ENCODE measurements around the gene C16orf92. TPM values are rescaled to one million over a fixed set of nuclear protein-coding genes. Genes with fewer than 3 reads are reported as not detected.
A peak's percentile ranks its signal among the peaks of the same experiment; 100 is the strongest.

Gene C16orf92
- total RNA-seq, 1 experiment from 2014 or later: not detected

DNA sequence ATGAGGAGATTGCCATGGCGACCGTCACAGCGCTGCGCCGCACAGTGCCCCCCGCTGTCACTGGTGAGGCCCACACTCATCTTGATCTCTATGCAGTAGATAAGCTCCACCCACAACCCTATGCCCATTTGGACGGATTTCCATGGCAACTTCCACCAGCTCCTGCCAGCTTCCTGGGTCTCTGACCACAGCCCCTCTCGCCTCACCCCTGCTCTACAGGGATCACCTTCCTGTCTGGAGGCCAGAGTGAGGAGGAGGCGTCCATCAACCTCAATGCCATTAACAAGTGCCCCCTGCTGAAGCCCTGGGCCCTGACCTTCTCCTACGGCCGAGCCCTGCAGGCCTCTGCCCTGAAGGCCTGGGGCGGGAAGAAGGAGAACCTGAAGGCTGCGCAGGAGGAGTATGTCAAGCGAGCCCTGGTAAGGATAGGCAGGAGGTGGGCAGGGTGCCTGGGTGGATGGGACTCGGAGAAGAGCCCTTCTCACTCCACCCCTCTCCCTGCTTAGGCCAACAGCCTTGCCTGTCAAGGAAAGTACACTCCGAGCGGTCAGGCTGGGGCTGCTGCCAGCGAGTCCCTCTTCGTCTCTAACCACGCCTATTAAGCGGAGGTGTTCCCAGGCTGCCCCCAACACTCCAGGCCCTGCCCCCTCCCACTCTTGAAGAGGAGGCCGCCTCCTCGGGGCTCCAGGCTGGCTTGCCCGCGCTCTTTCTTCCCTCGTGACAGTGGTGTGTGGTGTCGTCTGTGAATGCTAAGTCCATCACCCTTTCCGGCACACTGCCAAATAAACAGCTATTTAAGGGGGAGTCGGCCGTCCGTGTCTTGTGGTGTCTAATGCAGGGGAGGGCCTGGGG is 46.8 kb downstream of the C16orf92 start:
- BruUV-seq (replicated peaks): TSS peak; percentile 71
- DNase-seq (ENCODE audit: low read depth, low spot score): no peak
- no peak for ATAC-seq
- Histone ChIP-seq H3K4me1 (ENCODE audit: control insufficient read depth, insufficient read depth, low read length) (peaks cover 30% of the 10 kb centered on the region), H3K9me3 (ENCODE audit: control insufficient read depth, insufficient read depth, low read depth, low read length) (no peaks in the 10 kb centered on the region), H3K27me3 (ENCODE audit: control insufficient read depth, insufficient read depth, low read length) (no peaks in the 10 kb centered on the region), H3K4me3 (ENCODE audit: low read depth in 2 of 2, low read length in 2 of 2) (peak overlapping the region; percentile 4 to 31), H3K27ac (ENCODE audit: low read length) (peak overlapping the region; percentile 68; the same call in 1 of the 2 replicates), H3K36me3 (ENCODE audit: control insufficient read depth, insufficient read depth, low read length) (peaks cover 35% of the 10 kb centered on the region)
- intact Hi-C loops (cut with micrococcal nuclease; ENCODE audit: unreplicated experiment) (no loop called here), in situ Hi-C loops (cut with HindIII; ENCODE audit: low pct_unique_long_range_greater_than_20kb, low sequenced_read_pairs) (no loop called here)
- no peak for TF ChIP-seq TCF7L2 (IDR thresholded peaks at IDR 0.05; ENCODE audit: low read depth, low read length)
- TF ChIP-seq, protein P1, sequence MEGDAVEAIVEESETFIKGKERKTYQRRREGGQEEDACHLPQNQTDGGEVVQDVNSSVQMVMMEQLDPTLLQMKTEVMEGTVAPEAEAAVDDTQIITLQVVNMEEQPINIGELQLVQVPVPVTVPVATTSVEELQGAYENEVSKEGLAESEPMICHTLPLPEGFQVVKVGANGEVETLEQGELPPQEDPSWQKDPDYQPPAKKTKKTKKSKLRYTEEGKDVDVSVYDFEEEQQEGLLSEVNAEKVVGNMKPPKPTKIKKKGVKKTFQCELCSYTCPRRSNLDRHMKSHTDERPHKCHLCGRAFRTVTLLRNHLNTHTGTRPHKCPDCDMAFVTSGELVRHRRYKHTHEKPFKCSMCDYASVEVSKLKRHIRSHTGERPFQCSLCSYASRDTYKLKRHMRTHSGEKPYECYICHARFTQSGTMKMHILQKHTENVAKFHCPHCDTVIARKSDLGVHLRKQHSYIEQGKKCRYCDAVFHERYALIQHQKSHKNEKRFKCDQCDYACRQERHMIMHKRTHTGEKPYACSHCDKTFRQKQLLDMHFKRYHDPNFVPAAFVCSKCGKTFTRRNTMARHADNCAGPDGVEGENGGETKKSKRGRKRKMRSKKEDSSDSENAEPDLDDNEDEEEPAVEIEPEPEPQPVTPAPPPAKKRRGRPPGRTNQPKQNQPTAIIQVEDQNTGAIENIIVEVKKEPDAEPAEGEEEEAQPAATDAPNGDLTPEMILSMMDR (IDR thresholded peaks at IDR 0.05): no peak
- 0 out of 2 replicates have a peak, but pooled peaks have one; percentile 12 for TF ChIP-seq SIN3A (IDR thresholded peaks at IDR 0.05; ENCODE audit: borderline replicate concordance, insufficient read depth, low read depth, low read length)
- TF ChIP-seq POLR2AphosphoS5 (IDR thresholded peaks at IDR 0.05; ENCODE audit: low read depth, low read length): no peak
- ChIA-PET CTCF (no interaction called here), POLR2A (interaction anchor here (0.7 kb wide), 1 partner anchor 87 kb away, joined by 3 read pairs; no protein-coding TSS in a partner anchor)

DNA sequence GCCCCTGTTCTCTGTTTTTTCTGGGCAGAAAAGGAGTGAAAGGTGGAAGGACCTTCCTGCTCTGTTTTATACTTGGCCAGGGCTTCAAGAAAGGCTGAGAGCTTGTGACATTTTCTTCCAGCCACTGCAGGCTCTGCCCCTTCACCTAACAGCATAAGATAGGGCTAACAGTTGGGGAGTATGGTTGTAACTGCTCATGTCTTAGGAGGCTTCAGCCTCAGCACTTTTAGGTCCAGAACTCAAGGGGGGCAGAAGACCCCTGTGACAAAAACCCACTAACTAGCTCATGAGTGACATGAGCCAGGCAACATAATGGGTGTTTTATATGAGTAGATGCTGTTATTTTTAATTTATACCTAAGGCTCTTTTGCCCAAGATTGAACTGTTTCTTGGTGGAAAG is 47.5 kb downstream of the C16orf92 start:
- intact Hi-C loops (cut with micrococcal nuclease; ENCODE audit: unreplicated experiment) (no loop called here), in situ Hi-C loops (cut with HindIII; ENCODE audit: low pct_unique_long_range_greater_than_20kb, low sequenced_read_pairs) (no loop called here)
- H3K27ac ChIP-seq (ENCODE audit: low read length): peak overlapping the region; percentile 68
- peaks cover 35% of the 10 kb centered on the region for H3K36me3 ChIP-seq (ENCODE audit: control insufficient read depth, insufficient read depth, low read length)
- TF ChIP-seq TCF7L2 (IDR thresholded peaks at IDR 0.05; ENCODE audit: low read depth, low read length) (no peak), REST (IDR thresholded peaks at IDR 0.05; ENCODE audit: insufficient read depth in 1 of 2, low read depth in 2 of 2, low read length in 1 of 2) (no peak), SIN3A (IDR thresholded peaks at IDR 0.05; ENCODE audit: borderline replicate concordance, insufficient read depth, low read depth, low read length) (no peak), POLR2AphosphoS5 (IDR thresholded peaks at IDR 0.05; ENCODE audit: low read depth, low read length) (no peak; the same call in 1 of the 2 replicates)
- TF ChIP-seq, protein P1 (IDR thresholded peaks at IDR 0.05): no peak
- no peak for DNase-seq (ENCODE audit: low read depth, low spot score)
- ATAC-seq: no peak
- no peaks in the 10 kb centered on the region for H3K9me3 ChIP-seq (ENCODE audit: control insufficient read depth, insufficient read depth, low read depth, low read length)
- no peaks in the 10 kb centered on the region for H3K27me3 ChIP-seq (ENCODE audit: control insufficient read depth, insufficient read depth, low read length)
- CTCF ChIA-PET: no interaction called here
- POLR2A ChIA-PET: interaction anchor here (0.7 kb wide), 1 partner anchor 87 kb away, joined by 3 read pairs; no protein-coding TSS in a partner anchor
- peak overlapping the region in 1 of 2 experiments; percentile 31; a peak in 1 of 4 replicates for H3K4me3 ChIP-seq (ENCODE audit: low read depth in 2 of 2, low read length in 2 of 2)
- no TSS peak for BruUV-seq (replicated peaks)
- H3K4me1 ChIP-seq (ENCODE audit: control insufficient read depth, insufficient read depth, low read length): peaks cover 30% of the 10 kb centered on the region

Other genes with a start within 250 kb of the C16orf92 start
- not detected for gene ZG16, start 244.9 kb upstream of the C16orf92 start, total RNA-seq (2021; ENCODE audit: unreplicated experiment)
- gene KIF22, start 232.4 kb upstream of the C16orf92 start, total RNA-seq (2021; ENCODE audit: unreplicated experiment): 111 TPM
- 426 TPM for gene MAZ, start 216.7 kb upstream of the C16orf92 start, total RNA-seq (2021; ENCODE audit: unreplicated experiment)
- gene PRRT2, start 211.0 kb upstream of the C16orf92 start, total RNA-seq (2021; ENCODE audit: unreplicated experiment): 9.7 TPM
- gene PAGR1, start 207.0 kb upstream of the C16orf92 start, total RNA-seq (2021; ENCODE audit: unreplicated experiment): 42.5 TPM
- 107 TPM for gene MVP, start 202.7 kb upstream of the C16orf92 start, total RNA-seq (2021; ENCODE audit: unreplicated experiment)
- gene CDIPT, start 160.0 kb upstream of the C16orf92 start, total RNA-seq (2021; ENCODE audit: unreplicated experiment): 71.6 TPM
- gene SEZ6L2, start 123.6 kb upstream of the C16orf92 start, total RNA-seq (2021; ENCODE audit: unreplicated experiment): 70.7 TPM
- 87.0 TPM for gene ASPHD1, start 122.7 kb upstream of the C16orf92 start, total RNA-seq (2021; ENCODE audit: unreplicated experiment)
- 45.7 TPM for gene KCTD13, start 97.0 kb upstream of the C16orf92 start, total RNA-seq (2021; ENCODE audit: unreplicated experiment)
- gene TMEM219, start 61.1 kb upstream of the C16orf92 start, total RNA-seq (2021; ENCODE audit: unreplicated experiment): 161 TPM
- 99.4 TPM for gene TAOK2, start 49.3 kb upstream of the C16orf92 start, total RNA-seq (2021; ENCODE audit: unreplicated experiment)
- gene HIRIP3, start 27.6 kb upstream of the C16orf92 start, total RNA-seq (2021; ENCODE audit: unreplicated experiment): 25.3 TPM
- gene INO80E, start 27.0 kb upstream of the C16orf92 start, total RNA-seq (2021; ENCODE audit: unreplicated experiment): 104 TPM
- 3.2 TPM for gene DOC2A, start 12.2 kb upstream of the C16orf92 start, total RNA-seq (2021; ENCODE audit: unreplicated experiment)
- gene TLCD3B, start 8.1 kb downstream of the C16orf92 start, total RNA-seq (2021; ENCODE audit: unreplicated experiment): 3.5 TPM
- 2,516 TPM for gene ALDOA, start 42.6 kb downstream of the C16orf92 start, total RNA-seq (2021; ENCODE audit: unreplicated experiment)
- gene PPP4C, start 52.8 kb downstream of the C16orf92 start, total RNA-seq (2021; ENCODE audit: unreplicated experiment): 186 TPM
- 0.46 TPM for gene TBX6, start 68.7 kb downstream of the C16orf92 start, total RNA-seq (2021; ENCODE audit: unreplicated experiment)
- gene YPEL3, start 73.0 kb downstream of the C16orf92 start, total RNA-seq (2021; ENCODE audit: unreplicated experiment): 0.69 TPM
- gene GDPD3, start 90.3 kb downstream of the C16orf92 start, total RNA-seq (2021; ENCODE audit: unreplicated experiment): 2.5 TPM
- gene MAPK3, start 100.0 kb downstream of the C16orf92 start, total RNA-seq (2021; ENCODE audit: unreplicated experiment): 47.1 TPM
- gene CORO1A, start 160.4 kb downstream of the C16orf92 start, total RNA-seq (2021; ENCODE audit: unreplicated experiment): 3.7 TPM
- gene BOLA2B, start 170.5 kb downstream of the C16orf92 start, total RNA-seq (2021; ENCODE audit: unreplicated experiment): 178 TPM
- gene SLX1A, start 170.7 kb downstream of the C16orf92 start, total RNA-seq (2021; ENCODE audit: unreplicated experiment): 18.5 TPM
- gene SULT1A3, start 176.1 kb downstream of the C16orf92 start, total RNA-seq (2021; ENCODE audit: unreplicated experiment): 16.8 TPM
- 19.8 TPM for gene NPIPB13, start 225.3 kb downstream of the C16orf92 start, total RNA-seq (2021; ENCODE audit: unreplicated experiment)